Measurements from ENCODE around the gene MKKS. TPM values are rescaled to one million over a fixed set of nuclear protein-coding genes. Genes with fewer than 3 reads are reported as not detected.

MKKS gene
- total RNA-seq, 2 donors from 2014 or later, result 26.4 to 26.8 TPM

- intact Hi-C loops (cut with DNase I), result loop anchor here in 1 of 2 donors (10.0 kb wide), 1 partner anchor 212 kb away; the partner anchor contains the start of gene JAG1
These were observed 28.5 kb upstream of the MKKS start for GRCh38 chr20:10462516-10462915.

GRCh38 chr20:10461495-10461894 is 27.5 kb upstream of the MKKS start:
- ATAC-seq (no peak), DNase-seq (no peak)
- intact Hi-C loops (cut with DNase I), result loop anchor here in 1 of 2 donors (10.0 kb wide), 1 partner anchor 213 kb away; the partner anchor contains the start of gene JAG1

More at GRCh38 chr20:10462516-10462915, 28.5 kb upstream of the MKKS start:
- ATAC-seq (no peak), DNase-seq (no peak)

GRCh38 chr20:10454151-10454750 is 20.2 kb upstream of the MKKS start:
- DNase-seq (no peak), ATAC-seq (no peak)
- intact Hi-C loops (cut with DNase I), result no loop called here

- DNase-seq (no peak), ATAC-seq (peak; percentile 30 to 52)
- intact Hi-C loops (cut with DNase I), result no loop called here
These were observed 19.2 kb upstream of the MKKS start for GRCh38 chr20:10453241-10453640.

GRCh38 chr20:10449270-10449669 is 15.2 kb upstream of the MKKS start:
- ATAC-seq (no peak), DNase-seq (no peak)
- intact Hi-C loops (cut with DNase I), result no loop called here

- ATAC-seq, result no peak
- intact Hi-C loops (cut with DNase I), result no loop called here
These were observed 14.5 kb upstream of the MKKS start for GRCh38 chr20:10448270-10449156.

GRCh38 chr20:10447028-10447427 is 13.0 kb upstream of the MKKS start:
- peak in 1 of 2 donors; percentile 62 for ATAC-seq
- intact Hi-C loops (cut with DNase I), result no loop called here
- DNase-seq, result no peak

More at GRCh38 chr20:10448270-10449156, 14.5 kb upstream of the MKKS start:
- no peak for DNase-seq

GRCh38 chr20:10445758-10446157 is 11.7 kb upstream of the MKKS start:
- intact Hi-C loops (cut with DNase I), result no loop called here
- DNase-seq (no peak), ATAC-seq (no peak)

- ATAC-seq, result no peak
- DNase-seq, result no peak
- intact Hi-C loops (cut with DNase I), result no loop called here
These were observed 9.9 kb upstream of the MKKS start for GRCh38 chr20:10443936-10444335.

- DNase-seq, result no peak
- intact Hi-C loops (cut with DNase I), result loop anchor here in 1 of 2 donors (10.0 kb wide), 1 partner anchor 1457 kb away; no protein-coding TSS in a partner anchor
- ATAC-seq, result no peak
These were observed 4.2 kb upstream of the MKKS start for GRCh38 chr20:10438217-10438616.

GRCh38 chr20:10436053-10436699 is 2.2 kb upstream of the MKKS start:
- DNase-seq (no peak), ATAC-seq (no peak)
- intact Hi-C loops (cut with DNase I), result loop anchor here in 1 of 2 donors (10.0 kb wide), 1 partner anchor 1459 kb away; no protein-coding TSS in a partner anchor

- intact Hi-C loops (cut with DNase I), result loop anchor here in 1 of 2 donors (10.0 kb wide), 1 partner anchor 1460 kb away; no protein-coding TSS in a partner anchor
- DNase-seq, result peak; percentile 92
- ATAC-seq, result peak; percentile 83 to 88
These were observed 1.1 kb upstream of the MKKS start, which contains the start of gene SLX4IP for GRCh38 chr20:10434832-10435812. Gene SLX4IP, plus strand, starts transcription at chr20:10435305. Its CDS starts 22,900 bp downstream, at chr20:10458205.

- ATAC-seq (peak; percentile 90 to 92), DNase-seq (peak; percentile 93)
- intact Hi-C loops (cut with DNase I), result loop anchor here in 1 of 2 donors (10.0 kb wide), 1 partner anchor 1460 kb away; no protein-coding TSS in a partner anchor
These were observed 427 bp upstream of the MKKS start for GRCh38 chr20:10434467-10434831.

- ATAC-seq, result no peak
- DNase-seq, result peak; percentile 24
- intact Hi-C loops (cut with DNase I), result loop anchor here in 1 of 2 donors (10.0 kb wide), 1 partner anchor 1462 kb away; no protein-coding TSS in a partner anchor
These were observed 904 bp downstream of the MKKS start for GRCh38 chr20:10433014-10433622.

- intact Hi-C loops (cut with DNase I), result loop anchor here in 1 of 2 donors (10.0 kb wide), 1 partner anchor 1463 kb away; no protein-coding TSS in a partner anchor
These were observed 1.9 kb downstream of the MKKS start for GRCh38 chr20:10432079-10432478.

GRCh38 chr20:10430704-10431103 is 3.3 kb downstream of the MKKS start:
- ATAC-seq (no peak), DNase-seq (no peak)
- intact Hi-C loops (cut with DNase I), result loop anchor here in 1 of 2 donors (10.0 kb wide), 1 partner anchor 1464 kb away; no protein-coding TSS in a partner anchor

More at GRCh38 chr20:10432079-10432478, 1.9 kb downstream of the MKKS start:
- DNase-seq (no peak), ATAC-seq (no peak)

- DNase-seq (no peak), ATAC-seq (no peak)
- intact Hi-C loops (cut with DNase I), result loop anchor here (2.0 to 10.0 kb wide), 6 partner anchors 113 to 1465 kb away; partner anchors contain the start of gene SNAP25 (in 1 of the 2)
These were observed 4.0 kb downstream of the MKKS start for GRCh38 chr20:10430000-10430466.
